ENCODE measurements around the gene FYTTD1.

FYTTD1 gene

DNA sequence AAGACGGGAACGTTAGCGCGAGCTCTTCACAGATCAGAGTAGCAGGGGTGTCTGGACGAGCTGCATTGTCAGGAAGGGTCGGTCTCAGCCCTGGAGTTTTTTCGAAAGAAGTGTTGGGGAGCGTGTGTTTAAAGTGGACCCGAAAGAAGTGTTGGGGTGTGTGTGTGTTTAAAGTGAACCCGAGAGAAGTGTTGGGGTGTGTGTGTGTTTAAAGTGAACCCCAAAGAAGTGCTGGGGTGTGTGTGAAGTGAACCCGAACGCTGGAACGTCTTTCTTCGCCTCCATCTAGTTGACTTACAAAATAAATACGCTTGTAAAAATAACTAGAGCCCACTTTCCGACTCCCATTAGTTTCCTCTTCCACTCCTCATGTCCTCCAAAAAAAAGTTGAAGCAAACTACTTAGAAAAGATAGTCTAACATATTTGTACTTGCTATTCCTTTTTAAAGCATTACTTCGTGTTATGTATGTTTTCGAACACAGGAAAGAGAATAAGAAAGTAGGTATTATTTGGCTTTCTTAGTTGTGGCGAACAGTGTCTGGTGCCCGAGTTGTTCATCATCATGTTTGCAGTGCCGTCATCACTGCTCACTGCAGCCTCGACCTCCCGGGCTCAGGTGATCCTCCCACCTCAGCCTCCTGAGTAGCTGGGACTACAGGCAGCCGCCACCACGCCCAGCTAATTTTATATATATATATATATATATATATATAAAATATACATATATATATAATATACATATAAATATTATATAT lies 42.4 kb downstream of the FYTTD1 start:
- no peak for DNase-seq (ENCODE audit: low read depth in 2 of 2)

DNA sequence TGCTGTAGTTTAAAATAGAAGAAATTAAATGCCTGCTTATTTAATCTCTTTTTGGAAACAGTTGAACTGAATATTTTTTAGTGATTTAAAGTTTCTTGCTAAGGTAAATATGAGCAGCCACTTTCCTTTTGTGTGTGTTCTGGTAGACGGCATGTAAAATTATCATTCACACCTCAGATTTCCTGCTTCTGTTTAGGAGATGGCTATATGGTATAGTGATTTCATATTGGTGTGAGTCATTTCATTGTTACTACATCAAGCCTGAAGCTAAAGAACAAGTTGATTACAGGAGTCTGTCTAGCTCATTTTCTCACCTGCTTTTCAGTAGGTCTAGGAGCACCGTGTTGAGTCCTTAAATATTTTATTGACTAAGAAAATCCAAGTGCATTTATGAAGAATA lies 43.6 kb downstream of the FYTTD1 start:
- no peak for DNase-seq (ENCODE audit: low read depth in 2 of 2)

GRCh38 chr3:197794115-197794514 lies 44.4 kb downstream of the FYTTD1 start:
- DNase-seq (ENCODE audit: low read depth in 2 of 2): no peak

- DNase-seq (ENCODE audit: low read depth in 2 of 2): no peak
These were observed 45.5 kb downstream of the FYTTD1 start for GRCh38 chr3:197795200-197795599.

GRCh38 chr3:197796087-197796486 lies 46.4 kb downstream of the FYTTD1 start:
- DNase-seq (ENCODE audit: low read depth in 2 of 2): no peak

DNA sequence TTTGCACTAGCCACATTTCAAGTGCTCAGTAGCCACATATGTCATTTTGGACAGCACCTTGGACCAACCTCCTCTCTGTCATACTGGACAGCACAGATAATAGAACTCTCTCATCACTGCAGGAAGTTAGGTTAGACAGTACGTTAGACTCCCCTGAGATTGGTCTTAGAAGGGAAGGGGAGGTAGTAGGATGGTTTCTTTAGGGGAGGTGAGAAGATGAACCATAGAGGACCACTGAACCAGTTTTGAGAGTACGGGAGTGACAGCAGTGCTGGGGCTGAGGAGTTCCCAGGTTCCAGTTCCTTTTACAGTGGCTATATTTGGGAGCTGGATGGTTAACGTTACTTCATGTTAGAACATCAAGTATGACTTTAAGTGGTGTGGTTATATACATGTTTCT lies 49.2 kb downstream of the FYTTD1 start:
- no peak for DNase-seq (ENCODE audit: low read depth in 2 of 2)

DNA sequence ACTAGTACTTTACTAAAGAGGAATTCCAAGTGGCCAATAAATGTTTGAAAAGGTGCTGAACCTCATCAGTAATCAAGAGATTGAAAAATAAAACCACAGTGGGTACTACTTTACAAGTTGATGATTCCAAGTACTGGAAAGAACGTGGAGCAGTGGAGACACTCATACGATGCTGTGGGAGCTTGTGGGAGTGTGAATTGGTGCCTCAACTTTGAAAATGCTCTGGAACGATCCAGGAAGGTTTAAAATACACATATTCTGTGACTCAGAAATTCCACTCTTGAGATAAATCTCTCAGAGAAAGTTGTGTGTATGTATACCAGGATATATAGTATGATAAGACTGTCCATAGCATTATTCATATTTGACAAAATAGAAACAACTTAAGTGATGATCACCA lies 50.7 kb downstream of the FYTTD1 start:
- DNase-seq (ENCODE audit: low read depth in 2 of 2): no peak

- no peak for DNase-seq (ENCODE audit: low read depth in 2 of 2)
These were observed 52.5 kb downstream of the FYTTD1 start for GRCh38 chr3:197801891-197802778.

DNA sequence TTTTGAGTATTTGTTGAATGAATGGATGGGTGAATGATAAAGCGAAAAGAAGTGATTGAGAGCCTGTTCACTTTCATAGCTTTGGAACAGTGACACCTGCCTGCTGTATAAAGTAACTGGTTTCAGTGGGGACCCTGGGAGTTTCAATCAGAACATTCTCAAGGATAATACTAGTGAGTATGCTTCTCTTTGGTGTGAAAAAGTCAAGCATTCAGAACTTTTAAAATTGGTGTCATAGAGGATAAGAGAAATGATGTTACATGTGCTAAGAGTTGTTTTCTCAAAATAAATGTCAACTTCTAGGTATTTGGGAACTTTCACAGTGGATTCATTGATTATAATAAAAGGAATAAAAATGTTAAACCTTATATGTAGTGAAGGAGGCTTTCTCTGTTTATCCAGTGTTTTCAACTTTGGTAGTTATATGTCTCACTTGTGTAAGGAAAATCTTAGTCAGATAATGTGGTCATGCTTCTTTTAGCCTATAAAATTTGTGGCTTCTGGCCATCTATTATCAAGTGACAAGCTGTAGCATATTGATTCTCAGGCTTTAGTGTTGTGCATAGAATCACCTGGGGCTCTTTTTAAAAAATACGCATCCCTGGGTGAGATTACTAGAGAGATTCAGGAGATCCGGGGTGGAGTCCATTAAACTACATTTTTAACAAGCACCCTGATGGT lies 53.2 kb downstream of the FYTTD1 start:
- DNase-seq (ENCODE audit: low read depth in 2 of 2): no peak

DNA sequence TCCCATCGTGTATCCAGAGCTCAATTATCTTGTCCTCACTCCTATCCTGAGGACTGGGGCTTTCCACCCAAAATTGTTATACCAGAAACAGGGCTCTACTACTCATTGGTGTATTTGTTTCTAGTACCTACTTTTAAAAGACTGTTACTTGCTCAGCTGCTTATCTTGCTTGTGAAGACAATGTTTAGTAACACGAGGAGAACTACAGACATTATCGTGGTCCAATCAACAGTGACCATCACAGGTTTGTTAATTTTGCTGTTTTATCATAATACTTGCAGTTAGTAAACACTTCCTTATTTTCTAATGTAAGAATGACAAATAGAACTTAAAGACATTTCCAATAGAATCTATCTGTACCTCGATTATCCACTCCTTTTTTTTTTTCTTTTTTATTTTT lies 54.8 kb downstream of the FYTTD1 start:
- DNase-seq (ENCODE audit: low read depth in 2 of 2): no peak

DNA sequence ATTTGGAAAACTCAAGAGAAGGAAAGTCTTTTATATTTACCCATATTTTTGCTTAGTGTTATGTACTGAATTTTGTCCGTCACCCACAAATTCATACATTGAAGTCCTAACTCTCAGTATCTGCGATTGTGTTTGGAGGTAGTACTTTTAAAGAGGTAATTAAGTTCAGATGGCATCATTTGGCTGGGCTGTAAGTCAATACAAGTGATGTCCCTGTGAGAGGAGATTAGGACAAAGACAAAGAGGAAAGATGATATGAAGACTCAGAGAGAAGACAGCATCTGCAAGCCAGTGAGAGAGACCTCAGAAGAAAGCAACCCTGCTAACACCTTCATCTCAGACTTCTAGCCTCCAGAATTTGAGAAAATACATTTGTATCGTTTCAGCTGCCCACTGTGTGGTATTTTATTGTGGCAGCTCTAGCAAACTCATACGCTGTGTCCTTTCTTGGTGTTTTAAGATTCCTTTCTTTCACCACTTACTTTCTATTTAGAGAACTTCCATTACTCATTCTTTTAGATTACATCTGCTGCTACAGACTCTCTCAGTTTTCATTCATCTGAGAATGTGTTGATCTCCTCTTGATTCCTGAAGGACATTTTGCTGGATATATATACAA lies 58.4 kb downstream of the FYTTD1 start:
- DNase-seq (ENCODE audit: low read depth in 2 of 2): no peak

- no peak for DNase-seq (ENCODE audit: low read depth in 2 of 2)
These were observed 59.8 kb downstream of the FYTTD1 start for GRCh38 chr3:197809356-197810020.

GRCh38 chr3:197810901-197811300 lies 61.2 kb downstream of the FYTTD1 start:
- no peak for DNase-seq (ENCODE audit: low read depth in 2 of 2)

DNA sequence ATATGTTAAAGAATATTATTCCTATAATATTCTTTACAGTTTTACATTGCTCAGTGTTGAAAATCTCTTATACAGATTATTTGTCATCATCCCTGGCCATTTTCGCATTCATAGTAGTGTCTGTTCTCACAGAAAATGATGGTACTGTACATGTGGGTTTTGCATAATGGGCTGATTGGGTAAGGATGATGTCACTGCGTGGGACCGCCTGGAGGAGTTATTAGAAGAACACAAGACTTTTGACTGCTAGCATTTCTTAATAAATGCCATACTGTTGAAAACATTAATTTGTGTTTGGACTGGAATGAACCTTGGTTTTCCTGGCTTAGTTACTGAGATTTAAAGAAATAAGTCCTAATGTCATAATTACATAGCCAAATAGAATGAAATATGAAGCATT lies 61.7 kb downstream of the FYTTD1 start:
- no peak for DNase-seq (ENCODE audit: low read depth in 2 of 2)

- no peak for DNase-seq (ENCODE audit: low read depth in 2 of 2)
These were observed 64.7 kb downstream of the FYTTD1 start for GRCh38 chr3:197814372-197814771.

GRCh38 chr3:197820550-197821335 lies 71.1 kb downstream of the FYTTD1 start:
- no peak for DNase-seq (ENCODE audit: low read depth in 2 of 2)

- DNase-seq (ENCODE audit: low read depth in 2 of 2): no peak
These were observed 79.8 kb downstream of the FYTTD1 start for GRCh38 chr3:197829397-197830045.

GRCh38 chr3:197830308-197830966 lies 80.8 kb downstream of the FYTTD1 start:
- DNase-seq (ENCODE audit: low read depth in 2 of 2): no peak

DNA sequence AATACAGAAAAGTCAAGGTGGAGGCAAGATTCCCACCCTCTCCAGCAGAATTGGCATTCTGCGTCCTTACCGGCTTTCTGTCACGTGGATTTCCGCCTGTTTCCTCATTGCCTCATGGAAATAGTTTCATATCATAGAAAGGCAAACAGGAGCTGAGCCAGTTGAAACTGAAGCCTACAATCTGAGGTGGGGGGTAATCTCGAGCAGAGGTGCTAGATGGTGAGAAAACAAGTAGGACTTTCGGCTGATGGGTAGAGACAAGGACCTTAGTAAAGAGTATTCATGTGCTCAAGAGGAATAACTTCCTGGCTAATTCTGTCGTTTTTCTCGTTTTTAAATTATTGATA lies 81.3 kb downstream of the FYTTD1 start:
- no peak for DNase-seq (ENCODE audit: low read depth in 2 of 2)
